Measurements from ENCODE around the gene HNRNPA3.
"Not testable (repeated sequence)": the region's sequence is repeated elsewhere in the genome, so short reads cannot be mapped to it uniquely, and the experiment has no call there.

HNRNPA3 gene

DNA sequence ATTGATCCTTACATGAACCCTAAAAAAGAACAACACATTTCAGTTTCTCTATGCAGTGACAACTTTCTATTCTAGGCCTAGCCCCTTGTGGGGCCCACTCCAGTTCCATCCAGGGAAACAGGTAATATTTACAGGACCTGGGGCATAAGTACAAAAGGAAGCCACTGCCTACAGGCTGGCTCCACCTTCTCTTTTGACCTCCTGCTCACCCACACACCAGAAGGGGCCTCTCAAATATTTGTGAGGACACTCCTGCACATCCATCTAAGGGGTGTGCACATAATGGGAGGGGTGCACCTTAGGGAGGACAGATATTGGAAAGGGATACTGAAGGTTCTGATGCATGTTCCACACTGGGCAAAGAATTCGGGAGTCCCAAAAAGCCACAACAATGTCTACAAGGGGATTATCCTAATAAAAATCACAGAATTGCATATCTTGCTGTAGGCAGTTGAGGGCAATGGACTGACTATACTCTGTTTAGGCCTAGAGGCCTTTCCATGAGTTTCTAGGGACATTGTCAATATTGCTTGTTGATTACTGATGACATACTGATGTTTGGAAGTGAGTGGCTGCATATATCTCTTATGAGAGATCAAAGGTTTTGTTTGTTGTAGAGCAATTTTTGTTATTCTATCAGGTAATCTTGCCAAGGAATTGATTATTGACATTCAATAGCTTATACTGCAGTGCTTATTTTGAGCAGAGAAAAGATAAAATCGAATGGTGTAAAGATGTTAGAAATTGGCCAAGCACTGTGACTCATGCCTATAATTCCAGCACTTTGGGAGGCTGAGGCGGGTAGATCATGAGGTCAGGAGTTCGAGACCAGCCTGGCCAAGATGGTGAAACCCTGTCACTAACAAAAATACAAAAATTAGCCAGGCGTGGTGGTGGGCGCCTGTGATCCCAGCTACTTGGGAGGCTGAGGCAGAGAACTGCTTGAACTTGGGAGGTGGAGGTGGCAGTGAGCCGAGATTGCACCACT, 23.8 kb upstream of the HNRNPA3 start:
- DNase-seq = no peak

DNA sequence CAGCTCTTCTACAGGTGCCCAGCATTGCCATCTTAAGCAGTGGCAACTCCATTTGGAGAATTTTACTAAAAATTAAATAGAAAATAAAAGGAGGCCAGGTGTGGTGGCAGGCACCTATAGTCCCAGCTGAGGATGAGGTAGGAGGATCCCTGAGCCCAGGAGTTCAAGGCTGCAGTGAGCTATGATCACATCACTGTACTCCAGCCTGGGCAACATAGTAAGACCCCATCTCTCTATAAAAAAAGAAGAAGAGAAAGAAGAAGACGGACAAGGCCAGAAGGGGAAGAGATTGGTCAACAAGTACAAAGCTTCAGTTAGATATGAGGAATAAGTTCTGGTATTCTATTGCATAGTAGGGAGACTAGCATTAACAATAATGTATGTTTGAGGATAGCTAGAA, 21.7 kb upstream of the HNRNPA3 start:
- DNase-seq = no peak

DNA sequence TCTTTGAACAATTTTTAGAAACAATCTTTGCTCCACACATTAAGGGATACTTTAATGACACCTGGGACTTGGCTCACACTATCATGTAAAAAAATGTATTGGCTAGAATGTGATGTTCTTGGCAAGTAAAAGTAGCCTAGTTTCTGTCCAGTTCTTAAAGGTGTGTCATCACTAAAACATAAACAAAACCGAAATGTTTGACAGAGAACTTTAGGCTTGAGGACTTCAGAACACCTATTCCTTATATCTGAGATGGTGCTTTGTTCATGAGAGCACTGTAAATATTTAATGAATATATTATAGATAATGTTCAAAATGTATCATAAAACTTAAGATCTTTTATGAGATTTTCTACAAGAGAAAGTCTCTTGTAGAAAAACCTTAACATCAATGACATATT, 19.8 kb upstream of the HNRNPA3 start:
- no peak for DNase-seq

DNA sequence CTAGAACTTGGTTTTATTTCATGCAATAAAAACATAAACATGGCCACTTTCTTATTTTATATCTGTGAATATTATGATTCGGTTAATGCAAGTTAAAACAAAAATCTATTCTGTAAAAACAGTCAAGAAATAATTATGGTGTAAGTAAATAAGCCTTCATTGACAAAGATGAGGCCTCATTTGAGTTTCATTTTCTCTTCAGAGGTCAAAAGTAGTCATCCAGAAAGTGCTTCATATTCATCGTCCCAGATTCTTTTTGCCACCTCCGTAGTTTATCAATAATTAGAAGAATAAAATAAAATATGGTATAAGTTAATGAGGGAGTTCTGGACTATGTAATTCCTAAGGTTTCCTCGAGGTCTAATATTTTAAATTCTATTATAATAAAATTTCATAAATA, 19.4 kb upstream of the HNRNPA3 start:
- DNase-seq = no peak

DNA sequence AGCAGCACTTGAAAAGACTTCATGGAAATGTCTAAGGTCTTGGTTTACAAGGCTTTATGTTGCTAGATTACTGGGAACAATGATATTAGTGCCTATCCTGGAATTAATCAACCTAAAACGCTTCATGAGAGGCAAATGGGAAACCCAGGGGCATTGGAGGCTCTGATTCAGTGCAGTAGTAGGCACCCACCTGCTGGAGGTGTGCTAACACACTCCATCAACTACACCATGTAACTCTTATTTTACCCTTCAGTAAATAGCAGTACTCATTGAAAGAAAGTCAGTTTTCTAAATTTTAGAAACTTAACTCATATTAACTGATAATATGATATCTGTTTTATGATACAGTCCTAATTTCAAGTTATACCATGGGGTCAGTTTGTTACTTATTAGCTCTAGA, 17.4 kb upstream of the HNRNPA3 start:
- DNase-seq = no peak

DNA sequence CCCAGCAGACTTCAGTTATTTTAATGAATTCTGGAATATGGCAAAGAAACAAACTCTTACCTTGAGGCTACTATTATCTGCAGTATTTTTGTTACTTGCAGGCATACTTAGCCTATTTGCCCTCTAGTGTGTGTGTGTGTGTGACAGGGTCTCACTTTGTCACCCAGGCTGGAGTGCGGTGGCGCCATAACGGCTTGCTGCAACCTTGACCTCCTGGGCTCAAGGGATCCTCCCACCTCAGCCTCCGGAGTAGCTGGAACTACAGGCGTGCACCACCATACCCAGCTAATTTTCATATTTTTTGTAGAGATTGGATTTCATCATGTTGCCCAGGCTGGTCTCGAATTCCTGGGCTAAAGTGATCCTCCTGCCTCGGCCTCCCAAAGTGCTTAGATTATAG, 12.2 kb upstream of the HNRNPA3 start:
- DNase-seq = not testable (repeated sequence)

DNA sequence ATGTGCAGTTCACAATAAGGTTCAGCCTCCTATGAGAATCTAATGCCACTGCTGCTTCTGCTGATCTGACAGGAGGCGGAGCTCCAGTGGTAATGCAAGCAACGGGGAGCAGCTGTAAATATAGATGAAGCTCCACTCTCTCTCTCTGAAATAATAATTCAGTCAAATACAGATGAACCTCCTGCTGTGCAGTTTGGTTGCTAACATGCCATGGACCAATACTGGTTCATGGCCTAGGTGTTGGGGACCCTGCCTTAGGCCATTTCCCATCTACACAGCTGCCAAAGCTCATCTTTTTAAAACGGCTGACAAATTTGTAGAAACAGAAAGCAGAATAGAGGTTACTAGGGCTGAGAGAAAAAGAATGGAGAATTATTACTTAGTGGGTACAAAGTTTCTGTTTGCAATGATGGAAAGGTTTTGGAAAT, 10.7 kb upstream of the HNRNPA3 start:
- DNase-seq = no peak

DNA sequence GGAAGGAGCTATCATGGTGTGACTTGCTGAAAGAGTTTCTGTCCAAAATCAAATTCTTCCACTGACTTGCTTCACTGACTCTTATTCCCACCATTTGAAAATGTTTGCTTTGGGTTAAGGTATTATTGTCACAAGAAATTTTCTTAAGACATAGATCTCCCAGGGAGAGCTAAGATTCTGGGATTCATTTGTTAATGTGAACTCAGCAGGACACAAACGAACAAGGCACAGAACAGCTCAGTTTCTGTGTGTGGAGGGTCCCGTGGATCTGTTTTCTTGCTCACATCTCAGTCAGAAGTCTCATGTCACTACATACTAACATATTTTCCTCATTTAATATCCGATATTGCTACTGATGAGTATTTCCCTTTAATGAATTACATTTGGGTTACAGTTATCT, 8.2 kb upstream of the HNRNPA3 start:
- no peak for DNase-seq

DNA sequence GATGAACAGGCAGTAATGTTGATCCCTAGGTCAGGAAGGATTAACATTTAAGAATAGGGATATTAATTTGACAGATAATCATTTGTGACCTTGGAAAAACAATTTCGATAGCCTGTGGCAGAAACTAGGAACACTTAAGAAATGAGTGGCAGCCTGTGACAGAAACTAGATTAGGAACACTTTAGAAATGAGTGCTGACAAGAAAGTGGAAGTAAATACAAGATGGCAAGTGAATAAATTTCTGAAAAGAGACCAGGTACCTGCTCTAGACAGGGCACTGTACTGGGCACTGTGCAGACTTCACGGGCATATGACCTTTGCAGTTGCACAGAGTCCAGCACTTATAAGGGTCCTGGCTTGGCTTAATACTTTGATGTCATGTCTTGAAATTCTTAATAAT, 5.5 kb upstream of the HNRNPA3 start:
- DNase-seq = no peak

DNA sequence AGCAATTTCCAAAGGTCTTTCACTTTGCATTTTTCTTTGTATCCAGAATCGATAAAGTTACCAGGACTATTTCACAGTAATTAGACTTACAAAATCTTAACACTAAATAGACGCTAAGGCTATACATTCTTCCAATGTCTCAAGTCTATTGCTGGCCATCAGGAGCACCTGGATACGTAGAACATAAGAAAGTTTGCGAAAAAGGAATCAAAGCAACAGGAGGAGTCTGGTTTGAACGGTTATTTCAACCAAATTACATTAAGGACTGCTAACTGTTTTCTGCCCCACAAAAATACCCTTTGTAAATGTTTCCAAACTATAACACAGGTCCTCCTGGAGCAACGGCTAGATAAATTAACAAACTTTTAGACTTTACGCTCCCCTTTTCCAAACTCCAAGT, 1.4 kb upstream of the HNRNPA3 start:
- no peak for DNase-seq

DNA sequence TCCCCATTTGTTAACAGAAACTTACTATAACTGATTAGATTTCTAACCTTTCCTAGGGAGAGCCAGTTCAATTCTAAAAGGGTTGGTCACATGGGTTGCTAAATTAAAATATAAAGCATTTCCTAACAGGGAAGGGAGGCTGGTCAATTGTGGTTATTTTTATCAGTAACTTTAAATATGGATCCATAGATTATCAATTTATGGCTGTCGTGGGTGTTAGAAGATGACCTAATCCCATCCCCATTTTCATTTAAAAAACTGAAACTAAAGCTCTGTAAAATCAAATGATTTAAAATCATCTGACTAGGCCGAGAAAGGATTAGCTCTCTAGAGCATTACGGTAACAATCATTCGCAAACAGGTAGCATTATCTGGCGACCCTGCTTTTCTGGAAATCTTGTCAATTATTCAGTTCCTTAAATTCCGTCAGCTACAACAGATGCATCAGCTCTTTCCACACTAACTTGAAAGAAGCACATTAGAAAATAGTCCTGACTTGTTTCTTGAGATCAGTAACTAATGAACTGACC, 953 bp upstream of the HNRNPA3 start:
- no peak for DNase-seq

DNA sequence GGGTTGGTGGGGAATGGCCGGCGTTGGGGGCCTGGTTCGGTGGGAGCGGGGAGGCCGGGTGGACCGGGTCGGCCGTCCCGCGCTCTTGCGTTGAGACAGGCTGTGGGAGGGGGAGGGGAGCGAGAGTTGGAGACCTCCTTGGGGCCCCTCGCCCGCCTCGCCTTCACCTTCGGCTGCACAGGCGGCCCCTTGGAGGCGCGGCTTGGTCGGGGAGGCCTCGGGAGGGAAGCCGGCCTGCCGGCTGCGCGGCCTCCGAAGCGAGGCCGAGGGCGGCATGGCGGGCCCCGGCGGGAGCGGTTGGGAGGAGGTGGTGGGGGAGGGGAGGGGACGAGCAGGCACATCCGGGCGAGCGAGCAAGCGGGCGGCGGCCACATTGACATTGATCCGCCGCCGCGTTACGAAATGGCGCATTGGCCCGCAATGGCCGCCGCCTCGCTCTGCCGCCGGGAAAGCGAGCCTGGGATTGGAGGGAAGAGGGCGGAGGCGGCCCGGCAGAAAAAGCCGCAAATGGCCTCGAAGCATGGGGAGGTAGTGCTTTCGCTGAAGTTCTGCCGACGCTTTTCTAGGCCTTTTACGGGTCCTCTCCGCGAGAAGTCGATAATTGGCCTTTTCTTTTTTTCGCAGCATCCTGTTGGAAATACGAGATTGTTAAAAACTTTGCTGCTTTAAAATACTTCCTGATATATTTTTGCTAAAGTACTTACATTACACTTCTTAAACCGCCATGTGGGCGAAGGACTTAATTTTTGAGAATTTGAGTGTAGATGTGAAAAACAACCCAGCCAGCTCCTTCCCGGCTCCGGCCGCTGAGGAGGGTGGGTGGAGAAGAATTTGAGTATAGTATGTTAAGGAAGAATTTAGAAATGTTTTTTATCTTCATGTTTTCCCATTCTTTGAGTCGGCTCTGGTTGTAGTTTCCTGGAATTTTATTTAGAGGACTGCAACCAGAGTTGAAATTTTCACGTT, 580 bp downstream of the HNRNPA3 start:
- peak; percentile 75 for DNase-seq

DNA sequence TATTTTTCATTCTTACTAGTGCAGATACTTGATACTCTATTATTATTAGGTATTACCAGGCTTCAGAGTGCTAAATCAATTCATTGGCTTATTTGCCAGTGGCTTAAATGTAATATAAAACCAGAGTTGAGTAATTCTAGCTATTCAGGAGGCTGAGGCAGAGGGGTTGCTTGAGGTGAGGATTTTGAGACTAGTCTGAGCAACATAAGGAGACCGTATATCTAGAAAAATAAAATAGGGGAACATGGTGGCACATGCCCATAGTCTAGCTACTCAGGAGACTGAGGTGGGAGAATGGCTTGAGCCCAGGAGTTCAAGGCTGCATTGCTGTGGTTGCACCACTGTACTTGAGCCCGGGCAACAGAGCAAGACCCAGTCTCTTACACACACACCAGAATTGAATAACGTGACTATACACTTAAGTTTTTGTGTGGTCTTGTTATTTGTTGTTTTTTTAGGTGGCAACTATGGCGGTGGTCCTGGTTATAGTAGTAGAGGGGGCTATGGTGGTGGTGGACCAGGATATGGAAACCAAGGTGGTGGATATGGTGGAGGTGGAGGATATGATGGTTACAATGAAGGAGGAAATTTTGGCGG, 4.8 kb downstream of the HNRNPA3 start:
- no peak for DNase-seq

DNA sequence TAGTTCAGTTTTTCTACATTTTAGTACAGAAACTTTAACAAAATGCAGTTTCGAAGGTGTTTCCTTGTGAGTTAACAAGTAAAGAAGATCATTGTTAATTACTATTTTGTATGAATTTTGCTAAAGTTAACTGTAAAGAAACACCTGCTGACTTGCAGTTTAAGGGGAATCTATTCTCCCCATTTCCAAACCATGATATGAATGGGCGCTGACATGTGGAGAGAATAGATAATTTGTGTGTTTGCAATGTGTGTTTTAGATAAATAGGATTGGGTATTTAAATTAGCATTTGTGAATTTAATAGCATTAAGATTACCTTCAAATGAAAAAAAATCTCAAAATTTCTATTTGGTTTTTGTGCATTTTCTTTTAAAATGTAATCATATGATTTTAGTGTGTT, 7.2 kb downstream of the HNRNPA3 start:
- DNase-seq = not testable (repeated sequence)

DNA sequence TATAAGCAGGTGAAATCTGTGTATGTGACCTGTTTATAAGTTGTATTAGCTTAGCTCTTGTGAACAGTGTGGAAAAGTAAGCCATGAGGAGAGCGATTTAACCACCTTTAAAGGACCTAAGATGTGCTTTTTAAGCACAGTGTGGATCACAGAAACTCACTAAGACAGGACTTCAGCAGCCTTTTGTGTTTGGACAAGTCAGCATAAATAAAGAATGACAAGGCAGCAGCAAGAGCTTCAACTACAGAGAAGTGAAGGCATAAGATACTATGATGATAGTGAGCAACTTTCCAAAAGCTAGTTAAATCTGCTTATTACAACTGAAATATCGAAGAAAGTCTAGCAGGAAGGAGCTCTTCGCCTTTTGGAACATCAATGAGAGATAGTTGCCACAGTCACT, 8.9 kb downstream of the HNRNPA3 start:
- DNase-seq = no peak

DNA sequence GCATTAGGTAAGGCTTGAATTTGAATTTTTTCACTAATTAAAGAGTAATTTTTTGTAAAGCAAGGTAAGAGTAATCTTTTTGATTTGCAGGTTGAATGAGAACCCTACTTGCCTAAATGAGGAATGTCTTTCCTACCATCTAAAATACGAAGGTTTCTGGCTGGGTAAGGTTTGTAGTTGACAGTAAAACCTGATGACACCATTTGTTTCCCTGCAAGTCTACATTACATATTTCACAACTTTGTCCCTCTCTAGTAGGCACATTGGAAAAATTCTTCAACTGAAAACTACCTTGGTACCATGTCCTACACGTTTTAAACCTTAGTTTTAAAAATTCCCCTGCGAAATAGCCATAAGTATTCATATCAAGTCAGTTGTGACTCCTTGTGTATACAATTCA, 9.4 kb downstream of the HNRNPA3 start:
- DNase-seq = no peak

DNA sequence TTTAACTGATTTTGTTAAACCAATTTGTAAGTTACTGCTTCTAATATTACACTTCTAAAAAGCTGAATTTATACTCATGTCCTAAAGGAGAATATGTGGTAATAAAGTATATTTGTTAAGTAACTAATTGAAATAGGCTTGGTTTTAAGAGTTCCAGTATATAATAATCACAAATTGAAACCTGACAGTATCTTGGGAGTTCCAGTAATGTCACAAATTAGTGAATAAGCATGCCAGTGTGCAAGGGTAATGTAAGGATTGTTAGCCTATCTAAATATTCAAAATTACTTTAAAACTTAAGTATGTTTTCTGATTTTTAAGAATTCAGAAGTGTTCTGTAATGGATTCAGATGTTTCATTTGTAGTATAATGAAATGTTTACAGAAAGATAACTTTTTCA, 10.8 kb downstream of the HNRNPA3 start:
- not testable (repeated sequence) for DNase-seq

DNA sequence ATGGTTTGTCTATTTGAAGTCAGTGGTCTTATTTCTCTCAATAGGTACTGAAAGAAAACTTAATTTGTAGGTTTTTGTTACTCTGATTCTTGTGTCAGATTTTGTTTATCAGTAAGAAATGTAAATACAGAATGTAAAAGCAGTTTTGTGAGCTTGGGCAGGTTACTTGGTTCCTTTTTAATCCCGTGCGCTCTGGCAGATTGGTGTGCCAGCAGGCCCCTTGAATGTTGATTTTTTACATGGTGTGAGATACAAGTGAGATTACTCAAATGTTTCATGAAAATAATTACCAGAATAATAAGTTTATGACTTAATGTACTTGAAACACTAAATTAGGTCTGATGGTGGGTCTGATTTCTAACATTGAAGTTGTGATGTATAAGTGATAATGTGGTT, 13.4 kb downstream of the HNRNPA3 start:
- no peak for DNase-seq

DNA sequence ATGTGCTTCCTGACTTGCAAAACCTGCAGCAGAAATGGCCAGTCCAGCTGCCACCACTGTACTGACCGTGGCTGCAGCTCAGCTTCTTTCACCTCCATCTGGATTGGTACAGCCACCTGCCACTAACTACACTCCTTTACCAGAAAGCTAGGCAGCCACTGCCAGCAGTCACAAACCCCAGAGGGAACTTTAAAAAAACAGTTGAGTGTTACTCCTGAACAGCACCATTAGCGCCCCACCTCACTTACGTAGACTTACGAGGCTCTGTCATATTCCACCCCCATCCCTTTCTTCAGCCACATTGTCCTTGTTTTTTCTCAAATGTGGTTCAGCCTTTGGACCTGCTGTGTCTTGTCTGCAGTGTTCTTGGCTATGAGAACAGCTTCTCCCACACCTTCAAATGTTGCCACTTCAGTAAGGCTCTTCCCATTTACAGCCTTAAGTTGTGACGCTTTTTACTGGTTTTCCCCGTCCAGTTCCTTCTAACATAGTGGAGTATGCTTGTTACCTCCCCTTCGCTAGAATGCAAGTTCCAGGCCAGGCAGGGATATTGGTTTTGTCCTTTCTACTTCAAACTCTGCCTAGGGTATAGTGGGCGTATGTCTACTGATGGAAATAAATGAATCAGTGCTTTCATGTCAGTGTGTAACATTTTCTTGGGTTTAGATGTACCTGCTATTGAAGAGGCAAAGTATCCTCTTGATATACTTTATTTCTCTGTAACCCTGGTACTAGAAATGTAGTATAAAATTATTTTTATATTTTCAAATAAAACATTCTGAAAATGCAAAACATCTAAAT, 17.0 kb downstream of the HNRNPA3 start:
- DNase-seq = no peak

DNA sequence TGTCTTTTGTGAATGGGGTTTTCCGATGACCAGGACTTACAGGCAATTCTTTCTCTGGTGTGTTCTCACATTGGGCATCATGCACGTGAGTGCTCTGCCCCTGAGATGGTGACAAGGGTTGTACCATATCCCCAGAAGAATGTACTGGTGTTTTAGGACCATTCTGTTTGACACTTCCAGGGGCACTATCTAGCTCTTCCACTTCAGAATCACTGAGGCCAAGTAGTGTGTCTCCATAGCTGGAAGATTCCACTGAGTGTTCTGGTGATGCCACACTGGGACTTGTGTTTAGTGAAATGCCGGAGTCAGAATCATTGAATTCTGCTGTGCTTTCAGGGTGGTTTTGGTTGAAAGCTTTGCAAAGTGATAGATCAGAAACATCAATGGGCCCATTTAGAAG, 18.7 kb downstream of the HNRNPA3 start:
- no peak for DNase-seq

DNA sequence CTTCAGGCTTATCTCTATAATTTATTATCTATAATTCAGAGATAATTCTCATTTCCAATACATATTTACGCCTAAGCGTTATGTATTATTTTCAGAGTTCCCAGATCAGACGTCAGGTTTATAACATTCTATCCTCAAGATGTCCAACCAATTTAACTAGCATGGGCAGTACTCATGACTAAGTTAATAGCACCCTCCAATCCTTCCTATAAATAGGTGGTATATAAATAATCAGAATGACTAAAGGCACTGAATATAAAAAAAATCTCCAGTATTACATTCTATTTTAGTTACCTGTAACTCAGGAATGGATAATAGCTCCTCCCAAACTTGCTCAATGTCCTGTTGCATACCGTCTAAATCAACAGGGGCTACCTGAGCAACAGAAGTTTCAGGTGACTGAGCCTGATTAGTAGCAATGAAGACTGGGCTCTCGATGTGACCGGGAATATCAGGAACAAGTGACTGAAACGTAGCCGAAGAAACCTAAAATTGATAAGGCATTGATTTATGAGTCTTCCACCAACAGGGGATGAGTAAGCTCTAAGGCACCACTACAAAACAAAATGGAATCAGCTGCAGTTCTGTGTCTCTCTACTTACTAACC, 19.6 kb downstream of the HNRNPA3 start:
- DNase-seq = no peak

DNA sequence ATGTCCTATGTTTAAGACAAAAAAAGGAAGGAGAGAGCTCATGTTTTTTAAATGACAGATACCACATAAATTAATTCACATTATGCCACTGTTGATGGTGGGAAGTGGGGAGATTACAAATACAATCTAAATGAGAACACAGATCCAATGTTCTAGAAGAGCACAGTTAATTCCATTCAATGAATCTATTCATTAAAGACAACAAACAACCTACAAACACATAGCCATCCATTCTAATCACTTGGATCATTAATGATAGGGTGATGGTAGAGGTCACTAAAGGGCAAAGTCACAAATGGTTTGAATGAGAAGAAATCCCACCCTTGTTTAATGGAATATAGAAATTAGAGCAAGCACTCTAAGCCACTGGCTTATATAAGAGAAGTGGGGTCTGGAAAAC, 21.7 kb downstream of the HNRNPA3 start:
- no peak for DNase-seq
